NOMO-1 treated with dmso at 0.1 percent for 144 hours (cell line): Measurements from ENCODE around the gene CTPS2.
A peak's percentile ranks its signal among the peaks of the same experiment; 100 is the strongest.
"Not testable (repeated sequence)": the region's sequence is repeated elsewhere in the genome, so short reads cannot be mapped to it uniquely, and the experiment has no call there.

Experiments used
- DNase-seq: peaks from one replicate; lab custom pipeline; 2025; ENCODE audit not compliant: unreplicated experiment; lab: John Stamatoyannopoulos, UW

CTPS2 gene

GRCh38 chrX:16715638-16716037, 3.2 kb upstream of the CTPS2 start:
- not testable (repeated sequence) for DNase-seq

GRCh38 chrX:16714504-16714903, 2.0 kb upstream of the CTPS2 start:
- DNase-seq: no peak

- DNase-seq: no peak
Measured at GRCh38 chrX:16711893-16712547, 449 bp downstream of the CTPS2 start.

- no peak for DNase-seq
Measured at GRCh38 chrX:16711219-16711811, 1.2 kb downstream of the CTPS2 start.

- DNase-seq: no peak
Measured at GRCh38 chrX:16708016-16708415, 4.5 kb downstream of the CTPS2 start.

- DNase-seq: no peak
Measured at GRCh38 chrX:16705370-16705769, 7.1 kb downstream of the CTPS2 start.

- DNase-seq: no peak
Measured at GRCh38 chrX:16702700-16703599, 9.5 kb downstream of the CTPS2 start.

- no peak for DNase-seq
Measured at GRCh38 chrX:16700734-16701133, 11.7 kb downstream of the CTPS2 start.

GRCh38 chrX:16699389-16699788, 13.1 kb downstream of the CTPS2 start:
- DNase-seq: no peak

GRCh38 chrX:16696956-16697355, 15.5 kb downstream of the CTPS2 start:
- no peak for DNase-seq

GRCh38 chrX:16695079-16695676, 17.3 kb downstream of the CTPS2 start:
- peak; percentile 11 for DNase-seq

- DNase-seq: no peak
Measured at GRCh38 chrX:16687514-16687913, 25.0 kb downstream of the CTPS2 start.

- no peak for DNase-seq
Measured at GRCh38 chrX:16683007-16683664, 29.3 kb downstream of the CTPS2 start.

- DNase-seq: no peak
Measured at GRCh38 chrX:16678689-16679088, 33.8 kb downstream of the CTPS2 start.

GRCh38 chrX:16671005-16671404, 41.5 kb downstream of the CTPS2 start:
- peak; percentile 12 for DNase-seq

GRCh38 chrX:16666541-16666940, 45.9 kb downstream of the CTPS2 start:
- no peak for DNase-seq

- DNase-seq: no peak
Measured at GRCh38 chrX:16665089-16665488, 47.4 kb downstream of the CTPS2 start.

- no peak for DNase-seq
Measured at GRCh38 chrX:16664626-16665025, 47.8 kb downstream of the CTPS2 start.

- no peak for DNase-seq
Measured at GRCh38 chrX:16664074-16664473, 48.4 kb downstream of the CTPS2 start.

- DNase-seq: no peak
Measured at GRCh38 chrX:16662402-16662801, 50.1 kb downstream of the CTPS2 start.

GRCh38 chrX:16661495-16661894, 51.0 kb downstream of the CTPS2 start:
- DNase-seq: no peak
